K562 (cell line): Measurements from ENCODE around the gene CHRNA9. TPM values are rescaled to one million over a fixed set of nuclear protein-coding genes. Genes with fewer than 3 reads are reported as not detected.

Experiments
- ARID1B ChIP-seq: fragments of 450-650 bp; IDR thresholded peaks from 2 replicates; pipeline ENCODE4 v1.6.1; 2016; ENCODE audit warnings: antibody characterized with exemption, mild to moderate bottlenecking, inconsistent platforms
- BRD9 ChIP-seq: fragments of 450-650 bp; IDR thresholded peaks from 2 replicates; pipeline ENCODE4 v1.6.1; 2018; ENCODE audit warnings: low read depth; ENCODE audit not compliant: partially characterized antibody
- CCNT2 ChIP-seq: IDR thresholded peaks from 2 replicates; pipeline ENCODE4 v1.6.1; 2011; ENCODE audit warnings: borderline replicate concordance, low read depth, mild to moderate bottlenecking, moderate library complexity, mixed read lengths, low read length; ENCODE audit not compliant: insufficient read length; ENCODE audit errors: extremely low read depth
- CREB1 ChIP-seq, 2 experiments: sonication (generic) in 1 of 2; formaldehyde crosslinking in 1 of 2; IDR thresholded peaks; 2 replicates each; pipeline versions ENCODE4 v1.6.1 to v1.8.0; 2012 to 2022; ENCODE audit warnings: inconsistent platforms in 1 of 2, mild to moderate bottlenecking in 1 of 2, missing genetic modification reagents in 1 of 2, moderate library complexity in 1 of 2
- ETS1 ChIP-seq: conservative IDR thresholded peaks from 2 replicates; pipeline ENCODE4 v1.6.1; 2011; ENCODE audit warnings: low read depth, mild to moderate bottlenecking, low read length; ENCODE audit not compliant: control insufficient read depth
- IRF2 ChIP-seq: sonication (generic); formaldehyde crosslinking; IDR thresholded peaks from 2 replicates; pipeline ENCODE4 v1.8.1; 2022; ENCODE audit warnings: mild to moderate bottlenecking, missing genetic modification reagents
- NCOR1 ChIP-seq: fragments of 450-650 bp; IDR thresholded peaks from 2 replicates; pipeline ENCODE4 v1.6.1; 2016; ENCODE audit warnings: mild to moderate bottlenecking, moderate library complexity
- NRF1 ChIP-seq, 2 experiments: fragments of 450-650 bp; IDR thresholded peaks in 1 of 2; conservative IDR thresholded peaks in 1 of 2; 2 replicates each; pipeline ENCODE4 v1.6.1; 2014; ENCODE audit warnings: mild to moderate bottlenecking in 2 of 2
- PRPF4 ChIP-seq: fragments of 200-400 bp; formaldehyde crosslinking; IDR thresholded peaks from one replicate; pipeline ENCODE4 v1.6.1; 2017; ENCODE audit warnings: low read length, low read depth, mild to moderate bottlenecking; ENCODE audit not compliant: insufficient read depth, poor library complexity, severe bottlenecking
- PTRF ChIP-seq: fragments of 450-650 bp; IDR thresholded peaks from 2 replicates; pipeline ENCODE4 v1.6.1; 2016; ENCODE audit warnings: mild to moderate bottlenecking, missing genetic modification characterization, missing compliant biosample characterization
- PYGO2 ChIP-seq: fragments of 450-650 bp; IDR thresholded peaks from 2 replicates; pipeline ENCODE4 v1.6.1; 2016; ENCODE audit warnings: mild to moderate bottlenecking, missing genetic modification characterization, moderate library complexity, missing compliant biosample characterization
- RBM25 ChIP-seq: fragments of 200-400 bp; formaldehyde crosslinking; IDR thresholded peaks from 2 replicates; pipeline ENCODE4 v1.6.1; 2018; ENCODE audit warnings: low read length, low read depth, moderate library complexity; ENCODE audit not compliant: severe bottlenecking
- RCOR1 ChIP-seq, 2 experiments: IDR thresholded peaks; 2 replicates each; pipeline ENCODE4 v1.6.1; 2012; ENCODE audit warnings: low read depth in 2 of 2, low read length in 2 of 2, borderline replicate concordance in 1 of 2, improper control_type of control experiment in 1 of 2
- SIX5 ChIP-seq, 2 experiments: IDR thresholded peaks; 2 replicates each; pipeline ENCODE4 v1.6.1; 2011; ENCODE audit warnings: low read length in 2 of 2, borderline replicate concordance in 1 of 2, low read depth in 1 of 2, mild to moderate bottlenecking in 1 of 2, moderate library complexity in 1 of 2; ENCODE audit not compliant: insufficient read depth in 1 of 2
- SOX6 ChIP-seq: fragments of 450-650 bp; IDR thresholded peaks from 2 replicates; pipeline ENCODE4 v1.6.1; 2014; ENCODE audit warnings: mild to moderate bottlenecking
- TFAP4 ChIP-seq: sonication (generic); formaldehyde crosslinking; IDR thresholded peaks from 2 replicates; pipeline ENCODE4 v1.8.0; 2022; ENCODE audit warnings: missing genetic modification reagents, mild to moderate bottlenecking, moderate library complexity, borderline replicate concordance
- ZFPM2 ChIP-seq: fragments of 250-450 bp; sonication (Bioruptor Pico); IDR thresholded peaks from 2 replicates; pipeline ENCODE4 v1.5.1; 2022; ENCODE audit warnings: mild to moderate bottlenecking
- ZNF431 ChIP-seq: sonication (generic); formaldehyde crosslinking; IDR thresholded peaks from 2 replicates; pipeline ENCODE4 v1.8.0; 2022; ENCODE audit warnings: mild to moderate bottlenecking, missing genetic modification reagents
- ZNF778 ChIP-seq: fragments of 450-650 bp; formaldehyde crosslinking; IDR thresholded peaks from 2 replicates; pipeline ENCODE4 v1.4.0; 2020; ENCODE audit warnings: mild to moderate bottlenecking, moderate library complexity
- polyA plus RNA-seq, 8 experiments: library from polyadenylated mRNA; depleted of rRNA in 4 of 8; stranded (reverse) in 5 of 8; unstranded in 3 of 8; fragments of >200 nt; fragmentation: Nextera tagmentation in 2 of 8; fragmentation: Illumina TruSeq in 1 of 8; extraction: Ambion mirVana in 2 of 8; extraction: Trizol in 1 of 8; gene quantifications; 2 replicates each; pipeline versions ENCODE4 v1.2.1 to v1.2.3, GENCODE V29; 2011 to 2014; ENCODE audit warnings: inconsistent platforms in 1 of 8, missing spikeins in 1 of 8
- total RNA-seq, 7 experiments: library from RNA; depleted of rRNA in 6 of 7; stranded (reverse); fragments of >200 nt in 6 of 7; fragmentation: Illumina TruSeq in 2 of 7; extraction: Trizol in 2 of 7; gene quantifications; 2 replicates each; pipeline versions ENCODE4 v1.2.1 to v1.2.3, GENCODE V29; 2011 to 2021; ENCODE audit warnings: low replicate concordance in 1 of 7
- TF ChIP-seq, protein P1 (sequence below): fragments of 200-800 bp; sonication (Bioruptor generic); IDR thresholded peaks from 2 replicates; pipeline ENCODE4 v1.6.1; 2017; ENCODE audit warnings: missing genetic modification characterization, missing compliant biosample characterization
- TF ChIP-seq, protein P2 (sequence below), 2 experiments: fragments of 450-650 bp; conservative IDR thresholded peaks; 2 replicates each; pipeline ENCODE4 v1.6.1; 2017; ENCODE audit warnings: mild to moderate bottlenecking in 2 of 2, moderate library complexity in 2 of 2

CHRNA9 gene
- total and polyA plus RNA-seq, 9 of the 15 experiments (the other 6 are each of a cell fraction or from before 2014, with no cell fraction given), result not detected

DNA sequence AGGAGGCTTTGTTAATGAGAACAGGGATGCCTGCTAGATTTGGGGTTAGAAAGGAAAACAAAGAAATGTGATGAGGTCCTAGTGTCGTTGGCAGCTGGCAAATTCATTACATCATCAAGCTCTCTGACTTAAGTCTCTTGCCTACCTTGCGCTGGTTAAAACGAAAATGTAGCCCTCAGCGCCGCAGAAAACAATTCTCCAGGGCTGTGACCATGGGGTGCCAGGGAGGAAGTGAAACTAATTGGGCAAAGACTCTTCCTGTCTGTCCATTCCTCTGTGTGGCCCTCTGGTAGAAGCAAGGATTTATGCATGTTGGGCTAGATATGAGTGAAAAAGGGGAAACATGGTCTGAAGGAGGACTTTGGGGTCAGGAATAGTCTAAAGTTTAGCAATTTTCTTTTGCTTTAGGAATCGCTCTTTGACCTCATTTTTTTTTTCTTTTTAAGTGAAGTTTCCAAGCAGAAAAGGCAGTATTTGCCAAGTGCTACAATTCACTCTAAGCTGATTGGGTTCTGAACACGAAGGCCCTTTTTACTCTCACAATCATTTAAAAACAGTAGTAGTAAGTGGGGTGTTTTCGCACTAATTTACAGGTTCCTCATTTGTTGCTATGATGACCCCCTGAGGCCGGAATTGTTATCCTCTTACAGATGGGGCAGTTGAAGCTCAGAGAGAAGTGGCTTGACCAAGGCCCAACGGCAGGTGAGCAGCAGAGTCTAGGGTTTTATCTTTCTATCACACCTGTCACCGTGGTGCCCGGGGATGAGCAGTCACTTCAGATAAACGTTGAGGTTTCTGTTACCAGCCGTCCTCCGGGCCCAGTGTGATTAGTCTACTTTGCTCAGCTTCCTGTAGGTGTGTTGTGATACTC is 27.3 kb upstream of the CHRNA9 start (continued):
- TF ChIP-seq, protein P1, sequence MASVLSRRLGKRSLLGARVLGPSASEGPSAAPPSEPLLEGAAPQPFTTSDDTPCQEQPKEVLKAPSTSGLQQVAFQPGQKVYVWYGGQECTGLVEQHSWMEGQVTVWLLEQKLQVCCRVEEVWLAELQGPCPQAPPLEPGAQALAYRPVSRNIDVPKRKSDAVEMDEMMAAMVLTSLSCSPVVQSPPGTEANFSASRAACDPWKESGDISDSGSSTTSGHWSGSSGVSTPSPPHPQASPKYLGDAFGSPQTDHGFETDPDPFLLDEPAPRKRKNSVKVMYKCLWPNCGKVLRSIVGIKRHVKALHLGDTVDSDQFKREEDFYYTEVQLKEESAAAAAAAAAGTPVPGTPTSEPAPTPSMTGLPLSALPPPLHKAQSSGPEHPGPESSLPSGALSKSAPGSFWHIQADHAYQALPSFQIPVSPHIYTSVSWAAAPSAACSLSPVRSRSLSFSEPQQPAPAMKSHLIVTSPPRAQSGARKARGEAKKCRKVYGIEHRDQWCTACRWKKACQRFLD (CRISPR knock-in tag), result peak; percentile 56; the same call in 1 of the 2 replicates
- TF ChIP-seq TFAP4 (CRISPR knock-in tag), result 0 out of 2 replicates have a peak, but pooled peaks have one; percentile 28
- peak; percentile 89 for TF ChIP-seq ARID1B
- TF ChIP-seq ZNF778 (CRISPR knock-in tag), result no peak
- TF ChIP-seq NRF1 (conservative IDR thresholded peaks at IDR 0.05 in 1 of 2, IDR thresholded peaks at IDR 0.05 in 1 of 2), result no peak
- TF ChIP-seq SIX5 (IDR thresholded peaks at IDR 0.05; ENCODE audit: borderline replicate concordance in 1 of 2, insufficient read depth in 1 of 2, low read depth in 1 of 2, low read length in 2 of 2), result no peak
- TF ChIP-seq RCOR1 (IDR thresholded peaks at IDR 0.05; ENCODE audit: borderline replicate concordance in 1 of 2, low read depth in 2 of 2, low read length in 2 of 2), result peak; percentile 71 to 79; a peak in 3 of 4 replicates
- no peak for TF ChIP-seq PYGO2 (tag)
- TF ChIP-seq ZFPM2, result no peak
- TF ChIP-seq SOX6, result peak; percentile 87
- no peak for TF ChIP-seq RBM25
- TF ChIP-seq, protein P2, sequence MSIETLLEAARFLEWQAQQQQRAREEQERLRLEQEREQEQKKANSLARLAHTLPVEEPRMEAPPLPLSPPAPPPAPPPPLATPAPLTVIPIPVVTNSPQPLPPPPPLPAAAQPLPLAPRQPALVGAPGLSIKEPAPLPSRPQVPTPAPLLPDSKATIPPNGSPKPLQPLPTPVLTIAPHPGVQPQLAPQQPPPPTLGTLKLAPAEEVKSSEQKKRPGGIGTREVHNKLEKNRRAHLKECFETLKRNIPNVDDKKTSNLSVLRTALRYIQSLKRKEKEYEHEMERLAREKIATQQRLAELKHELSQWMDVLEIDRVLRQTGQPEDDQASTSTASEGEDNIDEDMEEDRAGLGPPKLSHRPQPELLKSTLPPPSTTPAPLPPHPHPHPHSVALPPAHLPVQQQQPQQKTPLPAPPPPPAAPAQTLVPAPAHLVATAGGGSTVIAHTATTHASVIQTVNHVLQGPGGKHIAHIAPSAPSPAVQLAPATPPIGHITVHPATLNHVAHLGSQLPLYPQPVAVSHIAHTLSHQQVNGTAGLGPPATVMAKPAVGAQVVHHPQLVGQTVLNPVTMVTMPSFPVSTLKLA (conservative IDR thresholded peaks at IDR 0.05), result no peak
- no peak for TF ChIP-seq PTRF (tag)
- no peak for TF ChIP-seq BRD9
- TF ChIP-seq CCNT2, result peak; percentile 63
- no peak for TF ChIP-seq ZNF431
- TF ChIP-seq NCOR1, result peak; percentile 81
- 0 out of 2 replicates have a peak, but pooled peaks have one; percentile 26 for TF ChIP-seq CREB1 (IDR thresholded peaks at IDR 0.05)
- TF ChIP-seq CREB1 (CRISPR knock-in tag; IDR thresholded peaks at IDR 0.05), result no peak
- TF ChIP-seq PRPF4, result no peak
- peak; percentile 65; the same call in 1 of the 2 replicates for TF ChIP-seq ETS1
- TF ChIP-seq IRF2 (CRISPR knock-in tag), result no peak
